Stimulated activated CD8-positive, alpha-beta memory T cell treated with anti-CD3 and anti-CD28 coated beads, Interleukin-15, amount 100 ng/mL, for 24 hours (primary cell): ENCODE results near the gene PILRB.
"Not testable (repeated sequence)": the region's sequence is repeated elsewhere in the genome, so short reads cannot be mapped to it uniquely, and the experiment has no call there.

Experiments used
- DNase-seq: peaks from one replicate; pipeline ENCODE4 v3.0.0-alpha.2; 2020; ENCODE audit warnings: low read depth

PILRB gene

GRCh38 chr7:100356416-100357068, 1.4 kb upstream of the PILRB start:
- no peak for DNase-seq

DNA sequence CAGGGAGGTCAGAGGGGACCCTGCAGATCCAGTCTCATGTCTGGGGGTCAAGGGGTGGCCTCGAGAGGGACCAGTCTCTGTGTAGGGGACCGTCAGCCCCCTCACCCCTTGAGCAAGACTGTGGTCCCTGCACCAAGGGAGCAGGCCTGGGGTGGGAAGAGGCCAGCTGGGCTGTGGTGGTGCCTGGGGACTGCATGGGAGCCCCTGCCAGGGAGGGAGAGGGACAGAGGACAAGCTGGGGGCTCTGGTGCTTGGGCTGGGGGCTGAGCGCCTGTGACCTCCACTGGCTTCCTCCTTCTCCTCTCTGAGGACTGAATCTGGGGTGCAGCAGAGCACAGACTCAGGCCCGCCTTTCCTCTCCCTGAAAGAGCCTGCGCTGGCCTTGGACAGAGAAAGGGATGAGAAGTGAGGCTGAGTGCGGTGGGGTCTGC, 771 bp upstream of the PILRB start:
- DNase-seq, result no peak

DNA sequence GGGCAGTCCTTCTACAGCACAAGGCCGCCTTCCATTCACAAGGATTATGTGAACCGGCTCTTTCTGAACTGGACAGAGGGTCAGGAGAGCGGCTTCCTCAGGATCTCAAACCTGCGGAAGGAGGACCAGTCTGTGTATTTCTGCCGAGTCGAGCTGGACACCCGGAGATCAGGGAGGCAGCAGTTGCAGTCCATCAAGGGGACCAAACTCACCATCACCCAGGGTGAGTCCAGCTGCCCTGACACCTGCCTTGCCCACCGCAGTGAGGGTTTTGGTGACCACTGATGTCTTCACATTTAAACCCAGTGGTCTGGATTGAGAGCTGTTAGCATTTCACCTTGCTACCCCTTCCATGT, 918 bp downstream of the PILRB start:
- DNase-seq, result no peak

DNA sequence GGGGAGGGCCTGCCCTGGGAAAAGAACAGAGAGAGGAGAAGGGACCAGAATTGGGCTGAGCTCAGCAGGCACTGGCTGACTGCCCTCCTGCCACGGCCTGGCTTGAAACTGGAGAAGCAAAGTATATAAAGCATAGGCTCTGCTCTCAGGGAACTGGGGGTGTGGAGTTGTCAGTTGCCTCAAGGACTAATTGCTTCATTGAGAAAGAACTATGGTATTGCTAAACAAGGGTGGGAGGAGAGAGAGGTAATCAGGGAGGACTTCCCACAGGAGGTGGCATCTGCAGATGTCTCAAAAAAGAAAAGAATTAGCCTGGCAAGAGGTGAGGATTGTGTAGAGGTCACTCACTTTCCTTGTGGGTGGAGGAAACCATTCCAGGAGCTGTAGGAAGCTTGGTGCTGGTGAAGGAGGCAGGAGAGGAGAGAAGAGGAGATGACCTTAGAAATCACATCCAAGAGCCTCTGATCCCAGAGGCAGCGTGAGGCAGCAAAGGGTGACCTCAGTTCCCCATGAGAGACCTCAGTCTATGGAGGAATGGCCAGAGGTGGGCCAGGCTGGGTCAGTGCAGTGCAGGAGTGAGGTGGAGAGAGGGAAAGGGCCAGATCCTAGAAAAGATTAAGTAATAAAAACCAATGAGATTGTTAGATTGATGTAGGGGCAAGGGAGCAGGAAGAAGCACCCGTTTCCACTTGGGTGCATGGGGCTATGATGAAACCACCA, 2.4 kb downstream of the PILRB start:
- DNase-seq, result no peak

GRCh38 chr7:100363098-100363497, 5.2 kb downstream of the PILRB start:
- DNase-seq, result no peak

- not testable (repeated sequence) for DNase-seq
Measured at GRCh38 chr7:100363797-100364196, 5.9 kb downstream of the PILRB start.

GRCh38 chr7:100364480-100364879, 6.6 kb downstream of the PILRB start:
- DNase-seq, result no peak

DNA sequence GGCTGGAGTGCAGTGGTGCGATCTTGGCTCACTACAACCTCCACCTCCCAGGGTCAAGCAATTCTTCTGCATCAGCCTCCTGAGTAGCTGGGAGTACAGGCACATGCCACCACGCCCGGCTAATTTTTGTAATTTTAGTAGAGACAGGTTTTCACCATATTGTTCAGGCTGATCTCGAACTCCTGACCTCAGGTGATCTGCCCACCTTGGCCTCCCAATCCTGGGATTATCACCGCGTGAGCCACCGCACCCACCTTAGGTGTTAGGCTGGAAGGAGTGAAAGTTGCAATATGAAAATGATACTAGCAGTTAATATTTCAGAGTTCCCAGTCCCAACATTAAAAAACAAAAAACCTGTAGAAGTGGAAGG, 8.1 kb downstream of the PILRB start:
- not testable (repeated sequence) for DNase-seq

GRCh38 chr7:100366411-100367250, 8.7 kb downstream of the PILRB start:
- no peak for DNase-seq

DNA sequence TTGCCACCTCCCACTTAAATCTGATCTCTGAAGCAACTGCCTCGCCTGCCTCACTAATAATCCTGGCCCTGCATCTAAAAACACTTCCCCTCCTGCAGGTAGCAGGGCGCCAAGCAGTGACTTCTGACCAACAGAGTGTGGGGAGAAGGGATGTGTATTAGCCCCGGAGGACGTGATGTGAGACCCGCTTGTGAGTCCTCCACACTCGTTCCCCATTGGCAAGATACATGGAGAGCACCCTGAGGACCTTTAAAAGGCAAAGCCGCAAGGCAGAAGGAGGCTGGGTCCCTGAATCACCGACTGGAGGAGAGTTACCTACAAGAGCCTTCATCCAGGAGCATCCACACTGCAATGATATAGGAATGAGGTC, 9.3 kb downstream of the PILRB start:
- DNase-seq, result no peak

- DNase-seq, result no peak
Measured at GRCh38 chr7:100367676-100368613, 10.0 kb downstream of the PILRB start.

GRCh38 chr7:100369105-100369504, 11.2 kb downstream of the PILRB start:
- no peak for DNase-seq

DNA sequence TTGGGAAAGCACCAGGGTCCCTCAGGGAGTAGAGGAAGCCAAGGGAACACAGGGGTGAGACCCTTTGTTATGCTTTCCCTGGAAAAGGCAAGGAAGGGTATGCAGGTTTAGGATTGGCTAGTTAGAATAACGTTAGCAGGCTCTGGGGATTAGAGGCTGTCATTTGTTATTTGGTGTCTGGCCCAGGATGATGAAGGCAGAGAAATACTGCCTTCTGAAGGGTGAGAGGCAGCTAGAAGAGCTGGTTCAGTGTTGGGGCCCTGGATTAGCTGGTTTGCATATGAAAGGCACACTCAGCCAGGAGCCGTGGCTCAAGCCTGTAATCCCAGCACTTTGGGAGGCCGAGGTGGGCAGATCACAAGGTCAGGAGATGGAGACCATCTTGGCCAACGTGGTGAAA, 12.4 kb downstream of the PILRB start:
- no peak for DNase-seq

GRCh38 chr7:100370746-100371145, 12.8 kb downstream of the PILRB start:
- no peak for DNase-seq

DNA sequence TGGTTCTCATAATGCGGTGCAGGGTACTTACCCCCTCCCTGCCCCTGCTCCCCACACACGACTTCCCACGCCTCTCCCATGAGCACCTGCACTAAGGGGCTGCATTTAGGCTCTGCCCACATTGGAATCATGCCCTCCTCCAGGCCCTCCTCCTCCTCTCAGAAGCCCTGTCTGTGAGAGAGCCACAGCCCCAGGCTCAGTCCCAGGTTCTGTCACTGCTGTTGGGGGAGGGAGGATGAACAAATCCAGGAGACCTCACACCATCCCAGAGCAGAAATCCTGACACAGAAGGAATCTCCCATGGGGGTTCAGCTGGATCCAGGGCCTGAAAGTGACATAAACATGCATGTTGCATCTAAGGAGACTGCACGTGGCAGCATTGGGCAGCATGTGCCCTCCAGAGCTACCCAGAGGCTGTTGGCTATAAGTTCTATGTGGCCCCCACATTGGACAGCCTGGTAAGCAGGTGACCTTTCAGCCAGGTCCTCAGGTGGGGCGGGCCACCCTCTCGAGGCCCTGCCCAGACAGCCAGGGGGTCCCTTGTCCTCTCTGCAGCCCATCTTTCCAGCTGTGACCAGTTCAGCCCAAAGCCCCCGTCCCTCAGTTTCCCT, 13.7 kb downstream of the PILRB start:
- DNase-seq, result no peak

- DNase-seq, result no peak
Measured at GRCh38 chr7:100372256-100372655, 14.3 kb downstream of the PILRB start.

- DNase-seq, result no peak
Measured at GRCh38 chr7:100372694-100373093, 14.8 kb downstream of the PILRB start.

DNA sequence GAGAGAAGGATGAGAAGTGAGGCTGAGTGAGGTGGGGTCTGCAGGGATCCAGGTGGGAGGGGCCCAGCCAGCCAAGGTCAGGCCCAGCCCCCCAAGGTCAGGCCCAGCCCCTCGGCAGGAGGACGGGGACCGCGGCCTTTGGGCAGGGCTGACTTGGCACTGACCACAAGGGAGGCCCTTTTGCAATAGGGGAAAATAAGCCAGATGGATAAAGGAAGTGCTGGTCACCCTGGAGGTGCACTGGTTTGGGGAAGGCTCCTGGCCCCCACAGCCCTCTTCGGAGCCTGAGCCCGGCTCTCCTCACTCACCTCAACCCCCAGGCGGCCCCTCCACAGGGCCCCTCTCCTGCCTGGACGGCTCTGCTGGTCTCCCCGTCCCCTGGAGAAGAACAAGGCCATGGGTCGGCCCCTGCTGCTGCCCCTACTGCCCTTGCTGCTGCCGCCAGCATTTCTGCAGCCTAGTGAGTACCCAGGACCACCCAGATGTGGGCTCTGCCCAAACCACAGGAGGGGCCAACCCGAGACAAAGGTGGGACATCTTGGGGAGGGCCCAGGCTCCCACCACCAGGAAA, 15.4 kb downstream of the PILRB start, which contains the start of gene PILRA:
TSS of gene PILRA (plus strand) at position 227 of the 571 bp plus-strand sequence. CDS start at position 397, 170 bp downstream.
- DNase-seq, result no peak

- not testable (repeated sequence) for DNase-seq
Measured at GRCh38 chr7:100373870-100374598, 16.1 kb downstream of the PILRB start.

DNA sequence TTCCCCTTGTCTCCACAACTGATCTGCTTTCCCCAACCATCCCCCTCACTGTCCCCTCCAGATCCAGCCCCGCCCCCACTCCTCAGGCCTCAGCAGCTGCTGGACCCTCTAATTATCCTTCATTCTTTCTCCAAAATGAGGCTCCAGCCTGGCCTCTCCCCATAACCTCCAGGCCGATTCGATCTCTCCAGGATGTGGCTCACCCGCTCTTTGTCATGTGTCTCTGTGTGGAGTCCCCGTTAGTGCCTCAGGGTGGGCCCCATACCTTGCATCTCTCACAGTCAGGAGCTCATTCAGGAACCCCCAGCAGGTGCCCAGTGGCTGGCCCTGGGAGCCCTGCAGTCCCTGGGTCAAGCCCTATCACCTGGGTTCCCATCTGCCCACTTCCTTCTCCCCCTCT, 16.7 kb downstream of the PILRB start:
- no peak for DNase-seq
